Ishikawa (cell line): ENCODE results near the gene COL12A1.

Source experiments
- CEBPB ChIP-seq: IDR thresholded peaks from 2 replicates; pipeline ENCODE4 v1.6.1; 2012
- CREB1 ChIP-seq: IDR thresholded peaks from 2 replicates; pipeline ENCODE4 v1.6.1; 2012; ENCODE audit warnings: low read depth
- EGR1 ChIP-seq: IDR thresholded peaks from 2 replicates; pipeline ENCODE4 v1.6.1; 2012
- EP300 ChIP-seq: IDR thresholded peaks from 2 replicates; pipeline ENCODE4 v1.6.1; 2012; ENCODE audit warnings: borderline replicate concordance
- FOXM1 ChIP-seq: IDR thresholded peaks from 2 replicates; pipeline ENCODE4 v1.6.1; 2012; ENCODE audit warnings: low read depth, borderline replicate concordance
- MAX ChIP-seq: IDR thresholded peaks from 2 replicates; pipeline ENCODE4 v1.6.1; 2012
- RAD21 ChIP-seq: IDR thresholded peaks from 2 replicates; pipeline ENCODE4 v1.6.1; 2012; ENCODE audit warnings: low read depth
- REST ChIP-seq: IDR thresholded peaks from 2 replicates; pipeline ENCODE4 v1.6.1; 2012; ENCODE audit warnings: low read depth, mild to moderate bottlenecking
- TAF1 ChIP-seq: IDR thresholded peaks from 2 replicates; pipeline ENCODE4 v1.6.1; 2012; ENCODE audit warnings: low read depth, mild to moderate bottlenecking
- TCF12 ChIP-seq: IDR thresholded peaks from 2 replicates; pipeline ENCODE4 v1.6.1; 2012; ENCODE audit warnings: low read depth
- TEAD4 ChIP-seq: IDR thresholded peaks from 2 replicates; pipeline ENCODE4 v1.6.1; 2012
- YY1 ChIP-seq: IDR thresholded peaks from 2 replicates; pipeline ENCODE4 v1.6.1; 2012; ENCODE audit warnings: low read depth
- ZBTB7A ChIP-seq: IDR thresholded peaks from 2 replicates; pipeline ENCODE4 v1.6.1; 2012; ENCODE audit warnings: low read depth

GRCh38 chr6:75220357-75220756 is 14.5 kb upstream of the COL12A1 start:
- TF ChIP-seq EP300 (no peak), CREB1 (no peak), YY1 (no peak), EGR1 (no peak), FOXM1 (no peak), TCF12 (no peak), TEAD4 (no peak), REST (no peak), RAD21 (no peak), CEBPB (no peak), MAX (no peak), ZBTB7A (no peak), TAF1 (no peak)
